Superior temporal gyrus (tissue), 1 donor: ENCODE data around the gene TRPM6.
"Not testable (repeated sequence)": the region's sequence is repeated elsewhere in the genome, so short reads cannot be mapped to it uniquely, and the experiment has no call there.

Experiments
- DNase-seq: peaks from one replicate; pipeline ENCODE4 v3.0.0-alpha.2; 2016; ENCODE audit errors: extremely low spot score

TRPM6 gene

DNA sequence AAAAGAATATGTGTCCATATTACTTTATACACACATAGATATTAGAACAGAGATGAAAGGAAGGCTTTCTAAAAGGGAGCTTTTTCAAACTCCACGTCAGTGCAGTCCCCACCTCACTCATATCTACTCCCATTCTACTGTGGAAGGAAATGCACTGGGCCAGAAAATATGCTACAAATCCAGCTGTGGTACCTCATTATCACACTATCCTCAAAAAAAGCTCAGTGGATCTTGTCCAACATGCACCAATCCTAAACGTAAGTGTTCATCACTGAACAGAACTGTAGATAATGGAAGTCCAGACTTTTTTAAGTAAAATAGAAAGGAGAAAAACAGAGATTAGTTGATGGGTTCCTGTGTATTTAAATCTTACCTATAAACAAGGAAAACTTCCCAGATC lies 27.9 kb downstream of the TRPM6 start:
- DNase-seq = no peak

- no peak for DNase-seq
Observed at GRCh38 chr9:74858751-74859414, 28.8 kb downstream of the TRPM6 start.

DNA sequence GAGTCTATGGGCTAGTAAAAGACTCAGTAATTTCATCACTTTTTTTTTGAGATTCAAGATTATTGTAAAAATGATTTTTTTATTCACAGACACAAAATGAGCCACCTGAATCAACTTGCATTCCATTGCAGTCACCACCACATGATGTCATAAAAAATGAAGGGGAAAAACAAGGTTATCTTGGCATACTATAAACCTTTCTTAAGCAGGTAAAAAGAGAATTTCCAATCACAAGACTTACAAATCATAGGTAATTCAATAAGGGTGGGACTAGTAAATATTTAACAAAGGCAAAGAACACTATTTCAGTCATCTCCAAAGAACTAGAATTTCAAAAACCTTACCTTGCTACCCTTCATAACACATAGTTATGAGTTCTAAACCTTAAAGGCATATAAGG lies 30.7 kb downstream of the TRPM6 start:
- no peak for DNase-seq

DNA sequence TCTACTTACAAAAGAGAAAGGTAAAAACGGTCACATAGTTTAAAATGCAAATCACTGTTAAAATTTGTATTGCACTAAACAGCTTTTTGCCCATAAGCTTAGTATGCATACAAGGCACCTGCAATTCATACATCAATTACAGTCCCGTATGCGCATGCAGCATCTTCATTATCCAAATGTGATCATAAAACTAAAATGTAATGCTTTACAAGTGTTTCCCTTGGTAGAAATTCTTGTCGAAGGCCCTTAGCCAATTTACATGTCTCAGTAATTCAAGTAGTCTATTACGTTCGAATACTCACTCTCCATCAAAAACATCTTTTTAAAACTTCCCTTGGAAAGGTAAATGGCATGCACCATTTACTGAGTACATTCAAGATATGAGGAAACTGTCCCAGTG lies 32.6 kb downstream of the TRPM6 start:
- DNase-seq = no peak

GRCh38 chr9:74853024-74853423 lies 34.7 kb downstream of the TRPM6 start:
- DNase-seq = not testable (repeated sequence)

DNA sequence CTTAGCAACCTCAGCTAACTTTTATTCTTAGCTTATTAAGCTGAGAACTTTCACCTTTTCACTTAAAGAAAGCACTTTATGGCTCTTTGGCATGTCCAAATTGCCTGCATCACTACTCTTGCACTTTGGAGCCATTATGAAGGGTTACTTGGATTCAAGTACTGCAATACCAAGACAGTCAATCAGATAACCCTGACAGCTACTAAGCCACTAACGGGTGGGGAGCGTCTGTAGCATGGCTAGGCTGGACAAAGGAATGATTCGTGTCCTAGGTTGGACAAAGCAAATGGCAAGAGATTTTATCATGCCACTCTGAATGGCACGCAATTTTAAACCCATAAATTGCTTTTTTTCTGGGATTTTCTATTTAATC lies 39.6 kb downstream of the TRPM6 start:
- DNase-seq = no peak

- no peak for DNase-seq
Observed at GRCh38 chr9:74847478-74848152, 40.1 kb downstream of the TRPM6 start.

DNA sequence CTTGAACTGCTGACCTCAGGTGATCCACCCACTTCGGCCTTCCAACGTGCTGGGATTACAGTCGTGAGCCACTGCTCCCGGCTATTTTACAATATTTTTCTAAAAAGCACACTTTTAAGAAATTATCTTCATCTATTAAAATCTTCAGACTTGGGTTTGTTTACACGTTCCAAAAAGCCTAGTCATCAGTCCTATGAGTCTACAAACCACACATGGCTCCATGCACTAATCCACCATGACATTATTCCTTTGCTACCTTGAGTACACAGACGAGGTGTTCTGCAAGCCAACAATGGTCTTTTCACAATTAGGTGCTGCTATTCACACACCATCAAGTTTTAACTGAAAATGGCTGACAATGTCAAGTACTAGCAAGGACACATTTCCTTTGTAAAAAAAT lies 41.0 kb downstream of the TRPM6 start:
- DNase-seq = no peak

DNA sequence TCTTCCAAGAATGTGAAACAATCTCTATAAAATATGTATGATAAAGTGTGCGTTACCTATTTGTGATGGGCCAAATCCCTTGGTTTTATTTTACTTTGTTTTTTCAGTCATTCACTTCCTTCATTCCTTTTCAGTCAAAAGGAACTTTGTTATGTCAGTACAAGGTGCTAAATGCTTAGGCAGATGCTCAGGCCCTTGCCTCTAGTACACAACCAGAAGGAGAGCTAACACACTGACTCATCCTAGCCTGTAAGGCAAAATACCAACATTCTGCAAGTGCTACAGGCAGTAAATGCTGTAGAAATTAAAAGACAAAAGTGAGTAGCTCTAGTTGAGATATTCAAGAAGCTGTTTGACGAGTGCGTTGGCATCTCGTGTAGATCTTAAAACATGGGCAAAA lies 49.4 kb downstream of the TRPM6 start:
- no peak for DNase-seq

DNA sequence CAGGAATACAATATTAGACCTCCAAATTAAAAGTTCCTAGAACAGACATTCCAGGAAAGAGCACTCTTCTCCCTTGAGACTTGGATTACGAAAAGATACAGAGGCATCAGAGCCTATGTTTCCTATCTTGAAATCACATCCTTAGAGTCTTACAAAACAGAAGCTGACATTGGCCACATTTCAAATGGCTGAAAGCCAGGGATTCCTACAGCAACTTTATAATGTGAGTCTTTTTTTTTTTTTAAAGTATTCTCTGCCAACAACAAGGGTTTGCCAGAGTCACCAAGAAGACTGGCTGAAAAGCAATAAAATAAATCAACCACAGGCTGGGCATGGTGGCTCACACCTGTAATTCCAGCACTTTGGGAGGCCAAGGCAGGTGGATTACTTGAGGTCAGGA lies 63.1 kb downstream of the TRPM6 start:
- no peak for DNase-seq

DNA sequence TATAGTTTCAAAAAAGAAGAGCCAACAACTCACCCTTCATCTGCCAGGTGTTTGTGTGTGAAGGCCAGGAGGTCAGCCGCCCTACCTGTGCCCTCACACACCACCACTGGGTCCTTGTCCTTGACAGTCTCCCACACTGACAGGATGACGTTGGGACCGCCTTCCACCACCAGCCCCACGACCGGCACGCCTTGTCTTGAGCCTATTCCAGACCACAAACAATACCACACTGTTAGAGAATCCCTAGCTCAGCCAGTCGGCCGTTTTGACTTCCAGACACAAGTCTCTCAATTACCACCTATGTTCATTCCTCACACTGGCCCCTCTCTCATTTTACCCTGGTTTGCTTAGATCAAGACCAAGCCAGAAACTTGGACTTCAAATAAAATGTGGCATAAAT lies 66.1 kb downstream of the TRPM6 start:
- peak; percentile 83 for DNase-seq

GRCh38 chr9:74817816-74818215 lies 69.9 kb downstream of the TRPM6 start:
- no peak for DNase-seq

GRCh38 chr9:74817281-74817810 lies 70.4 kb downstream of the TRPM6 start:
- no peak for DNase-seq

- no peak for DNase-seq
Observed at GRCh38 chr9:74810200-74810599, 77.5 kb downstream of the TRPM6 start.

DNA sequence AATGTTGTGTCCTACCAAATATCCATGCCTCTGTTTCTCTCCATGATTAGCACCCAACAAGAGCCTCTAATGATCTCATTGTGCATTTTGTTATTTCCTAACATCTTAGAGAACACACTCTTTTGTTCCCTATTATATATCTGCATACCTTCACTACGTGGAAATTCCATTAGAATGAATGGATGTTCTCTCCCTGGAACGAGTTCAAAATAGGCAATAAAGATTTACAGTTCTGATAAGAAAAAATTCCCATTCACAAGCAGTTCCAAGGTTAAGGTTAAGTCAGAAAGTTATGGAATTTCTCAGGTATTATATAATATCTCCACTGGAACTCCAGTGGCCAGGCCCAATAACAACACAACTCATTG lies 83.7 kb downstream of the TRPM6 start:
- no peak for DNase-seq

DNA sequence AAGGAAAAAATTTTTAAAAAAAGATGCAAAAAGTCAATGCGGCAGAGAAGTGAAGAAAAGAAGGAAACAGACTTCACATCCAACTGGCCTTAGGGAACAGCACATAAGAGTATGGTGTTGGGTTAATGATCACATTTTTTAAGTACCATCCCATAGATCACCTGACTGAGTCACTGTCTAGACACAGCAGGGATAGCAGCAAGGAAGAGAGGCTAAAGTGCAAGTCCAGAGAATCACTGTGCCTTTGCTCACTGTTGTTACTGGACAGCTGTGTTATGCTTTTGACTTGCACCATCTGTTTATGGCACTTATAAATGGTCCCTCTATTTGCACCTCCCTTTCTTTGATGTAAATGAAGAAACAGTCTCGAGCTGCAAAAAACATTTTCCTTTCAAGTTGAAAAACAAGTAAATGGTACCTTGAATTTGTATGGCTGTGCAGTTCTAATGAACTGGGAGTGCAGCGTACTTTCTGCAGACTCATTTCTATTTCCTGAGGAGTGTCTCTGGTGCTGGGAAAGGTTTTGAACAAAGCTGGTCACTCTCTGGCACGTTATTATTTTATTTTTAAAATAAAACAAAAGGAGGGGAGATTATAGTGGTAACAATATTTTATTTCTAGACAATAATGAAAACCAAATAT lies 84.2 kb downstream of the TRPM6 start:
- no peak for DNase-seq

DNA sequence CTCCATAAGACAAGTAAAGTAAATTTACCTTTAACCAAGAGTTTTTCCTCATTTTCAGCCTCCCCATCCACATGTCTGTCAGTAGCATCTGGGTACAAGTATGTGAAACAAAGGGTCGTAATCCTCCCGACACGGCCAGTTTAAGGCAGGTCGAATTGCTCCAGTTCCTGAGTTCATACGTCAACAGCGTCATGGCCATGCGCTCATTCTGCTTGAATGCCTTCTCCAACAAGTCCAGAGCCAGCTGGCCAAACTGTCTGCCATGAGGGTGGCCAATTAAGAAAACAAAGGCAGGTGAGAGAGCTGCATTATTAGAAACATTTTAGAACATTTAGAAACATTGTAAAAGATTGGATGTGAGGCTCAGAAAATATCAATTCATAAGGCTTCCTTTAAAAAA lies 87.5 kb downstream of the TRPM6 start:
- no peak for DNase-seq

DNA sequence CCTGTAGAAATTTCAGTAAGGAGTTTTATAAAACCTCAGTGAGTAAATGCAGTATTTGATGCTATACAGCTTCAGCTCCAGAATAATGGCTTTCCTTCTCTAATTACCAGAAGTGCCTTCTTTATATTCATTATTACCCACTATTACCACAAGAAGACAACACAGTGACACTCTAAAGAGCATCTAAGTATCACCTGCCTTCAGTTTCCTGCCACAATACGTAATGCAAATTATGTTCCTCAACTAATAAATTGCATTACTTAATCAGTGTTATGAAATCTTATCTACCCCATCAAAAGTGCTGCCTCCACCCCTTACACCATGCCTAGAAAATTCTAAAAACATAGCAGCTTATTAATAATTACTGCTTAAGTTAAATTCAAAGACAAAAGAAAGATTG lies 91.9 kb downstream of the TRPM6 start:
- no peak for DNase-seq

GRCh38 chr9:74795081-74795480 lies 92.6 kb downstream of the TRPM6 start:
- DNase-seq = no peak

- no peak for DNase-seq
Observed at GRCh38 chr9:74784506-74784905, 103.2 kb downstream of the TRPM6 start.

DNA sequence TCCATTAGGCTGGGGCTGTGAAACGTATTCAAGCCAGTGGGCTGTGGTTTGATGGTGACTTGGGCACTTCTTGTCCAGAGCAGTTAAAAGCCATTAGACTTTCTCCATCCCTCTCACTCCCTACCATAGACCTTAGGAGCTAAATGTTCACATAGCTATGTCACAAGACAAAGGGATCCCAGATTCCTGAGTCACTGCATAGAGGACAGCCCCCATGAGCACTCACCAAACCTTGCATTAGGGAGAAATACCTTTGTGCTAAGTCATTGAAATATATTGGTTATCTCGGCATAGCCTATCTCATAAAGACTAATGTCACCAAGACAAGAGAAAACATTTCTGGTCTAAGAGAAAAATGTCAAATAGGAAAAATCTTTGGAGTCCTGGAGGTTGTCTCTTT lies 104.3 kb downstream of the TRPM6 start:
- no peak for DNase-seq

- DNase-seq = peak; percentile 91
Observed at GRCh38 chr9:74777136-74777879, 110.4 kb downstream of the TRPM6 start.
